Suprapubic skin (tissue), 3 donors: Measurements from ENCODE around the gene INSIG1.

ENCODE experiments used
- CTCF ChIP-seq, 2 donors: fragments of 200-600 bp in 1 of 2; fragments of 450-650 bp in 1 of 2; sonication (generic) in 1 of 2; IDR thresholded peaks; one replicate each; pipeline ENCODE4 v1.5.1; 2016 to 2019; ENCODE audit warnings: antibody characterized with exemption in 2 of 2, mild to moderate bottlenecking in 1 of 2, moderate library complexity in 1 of 2
- EP300 ChIP-seq: sonication (generic); formaldehyde crosslinking; IDR thresholded peaks from one replicate; pipeline ENCODE4 v1.6.1; 2017; ENCODE audit warnings: antibody characterized with exemption

GRCh38 chr7:155322530-155322929 lies 24.9 kb downstream of the INSIG1 start:
- TF ChIP-seq CTCF (IDR thresholded peaks at IDR 0.05) = no peak
- TF ChIP-seq EP300 = no peak
